Large intestine (tissue), 3 donors: ENCODE results near the gene SPINK14. TPM values are rescaled to one million over a fixed set of nuclear protein-coding genes. Genes with fewer than 3 reads are reported as not detected.

Experiments
- DNase-seq, 2 donors: peaks; one replicate each; pipeline versions ENCODE4 v3.0.0 to v3.0.0-alpha.2; 2013
- H3K27ac ChIP-seq: one replicate; pipeline ENCODE4 v1.5.1; 2013; ENCODE audit warnings: low read length
- H3K27me3 ChIP-seq: 2 replicates; pipeline ENCODE4 v1.6.1; 2013; ENCODE audit warnings: low read length; ENCODE audit not compliant: control insufficient read depth, insufficient read depth
- H3K36me3 ChIP-seq: 2 replicates; pipeline ENCODE4 v1.6.1; 2013; ENCODE audit warnings: low read length; ENCODE audit not compliant: control insufficient read depth, insufficient read depth
- H3K4me1 ChIP-seq: one replicate; pipeline ENCODE4 v1.6.1; 2013; ENCODE audit warnings: low read length; ENCODE audit not compliant: control insufficient read depth, insufficient read depth
- H3K4me3 ChIP-seq: one replicate; pipeline ENCODE4 v1.5.1; 2013; ENCODE audit warnings: low read length
- H3K9me3 ChIP-seq: one replicate; pipeline ENCODE4 v1.6.1; 2013; ENCODE audit warnings: mild to moderate bottlenecking, low read depth, low read length, moderate library complexity; ENCODE audit not compliant: control insufficient read depth
- WGBS: methylation state at CpG from one replicate; pipeline ENCODE4 v1.1.5; 2013; ENCODE audit warnings: low lambda C conversion rate; ENCODE audit not compliant: insufficient coverage; 5-methylcytosine and 5-hydroxymethylcytosine counted together
- polyA plus RNA-seq: library from polyadenylated mRNA; unstranded; fragments of 120-200 nt; gene quantifications from one replicate; pipeline ENCODE4 v1.2.1, GENCODE V29; 2013

SPINK14 gene
- polyA plus RNA-seq, 1 donor = not detected

DNA sequence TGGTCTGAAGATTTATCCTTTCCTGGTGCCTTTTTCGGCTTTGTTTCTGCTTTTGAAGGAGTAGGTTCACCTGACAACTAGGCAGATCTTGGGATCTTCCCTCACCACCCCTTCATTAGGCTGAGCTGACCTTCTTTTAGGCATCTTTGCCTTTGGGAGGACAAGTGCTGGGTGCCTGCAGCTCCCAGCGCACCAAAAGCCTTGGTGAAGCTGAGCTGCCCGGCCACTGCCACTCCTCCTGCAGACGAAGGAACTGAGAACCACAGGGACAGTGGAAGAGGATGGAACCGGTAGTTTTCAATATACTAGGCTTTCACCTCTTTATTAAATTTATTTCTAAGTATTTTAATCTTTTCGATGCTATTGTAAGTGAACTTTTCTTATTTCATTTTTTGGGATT is 53.2 kb downstream of the SPINK14 start:
- Histone ChIP-seq H3K27ac (no peak overlapping the region), H3K9me3 (no peaks in the 10 kb centered on the region), H3K4me3 (no peak overlapping the region), H3K4me1 (no peaks in the 10 kb centered on the region), H3K27me3 (no peaks in the 10 kb centered on the region), H3K36me3 (no peaks in the 10 kb centered on the region)
- 100% methylated on average over 1 of the region's 6 CpGs for WGBS
- no peak for DNase-seq

DNA sequence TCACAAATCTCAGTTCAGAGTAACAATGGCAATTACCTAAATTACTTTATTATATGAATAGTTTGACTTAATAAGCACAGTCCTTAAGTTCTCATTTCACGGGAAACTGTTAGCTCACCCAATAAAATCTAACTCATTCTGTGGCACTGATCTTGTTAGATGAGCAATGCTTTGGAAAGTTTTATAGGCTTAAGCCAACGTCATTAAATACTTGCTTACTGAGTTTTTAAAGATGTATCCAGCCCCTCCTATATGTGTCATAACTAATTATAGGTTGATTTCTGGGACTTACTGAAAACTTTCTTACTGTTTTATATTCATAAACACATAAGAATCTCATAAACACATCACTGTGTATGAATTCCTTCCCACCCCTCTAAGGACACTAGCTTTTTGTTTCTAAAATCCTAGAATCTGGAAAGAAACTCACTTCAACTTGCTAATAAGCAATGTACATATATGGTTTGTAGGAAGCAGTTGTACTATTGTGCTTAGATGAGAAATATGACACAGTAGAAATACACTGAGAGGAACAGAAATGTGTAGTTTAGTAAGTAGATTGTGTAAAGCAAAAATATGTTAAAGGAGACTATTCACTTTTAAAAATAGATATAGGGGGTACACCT is 55.9 kb downstream of the SPINK14 start:
- DNase-seq = no peak
- 40% methylated on average over 1 of the region's 2 CpGs for WGBS
- Histone ChIP-seq H3K36me3 (no peaks in the 10 kb centered on the region), H3K9me3 (no peaks in the 10 kb centered on the region), H3K4me3 (no peak overlapping the region), H3K27me3 (no peaks in the 10 kb centered on the region), H3K27ac (no peak overlapping the region), H3K4me1 (no peaks in the 10 kb centered on the region)

Other genes with a start within 250 kb of the SPINK14 start
- gene SPINK5, start 104.6 kb upstream of the SPINK14 start, polyA plus RNA-seq = 0.70 TPM
- gene SPINK6, start 34.5 kb downstream of the SPINK14 start, polyA plus RNA-seq = not detected
- gene MARCOL, start 70.0 kb downstream of the SPINK14 start, polyA plus RNA-seq = not detected
- gene SPINK13, start 100.2 kb downstream of the SPINK14 start, polyA plus RNA-seq = not detected
- 0.06 TPM for gene SPINK7, start 143.9 kb downstream of the SPINK14 start, polyA plus RNA-seq
- gene SPINK9, start 167.0 kb downstream of the SPINK14 start, polyA plus RNA-seq = not detected
- 36.5 TPM for gene FBXO38, start 215.4 kb downstream of the SPINK14 start, polyA plus RNA-seq